Lung (tissue), 12 donors: Measurements from ENCODE around the gene C16orf89. TPM values are rescaled to one million over a fixed set of nuclear protein-coding genes. Genes with fewer than 3 reads are reported as not detected.

Experiments
- ATAC-seq: fragments of 200-7000 bp; cut with Tn5 transposase; one replicate; pipeline ENCODE4 v1.9.1; 2020; ENCODE audit warnings: moderate number of reproducible peaks; ENCODE audit not compliant: insufficient read depth, low FRiP score
- DNase-seq, 3 donors: peaks; one replicate each; pipeline ENCODE4 v3.0.0-alpha.2; 2013 to 2017
- H3K27ac ChIP-seq, 2 donors: one replicate each; pipeline ENCODE4 v1.5.1; 2013; ENCODE audit warnings: mild to moderate bottlenecking in 2 of 2, moderate library complexity in 2 of 2, control low read depth in 1 of 2, inconsistent platforms in 1 of 2, low read depth in 1 of 2, low read length in 1 of 2
- H3K27me3 ChIP-seq, 3 donors: one replicate each; pipeline ENCODE4 v1.5.1; 2013; ENCODE audit warnings: low read length in 2 of 3; ENCODE audit not compliant: control insufficient read depth in 3 of 3, insufficient read depth in 3 of 3
- H3K36me3 ChIP-seq, 4 donors: one replicate each; pipeline ENCODE4 v1.5.1; 2013; ENCODE audit warnings: low read length in 4 of 4, mild to moderate bottlenecking in 1 of 4, moderate library complexity in 1 of 4; ENCODE audit not compliant: control insufficient read depth in 4 of 4, insufficient read depth in 4 of 4
- H3K4me1 ChIP-seq, 5 donors: one replicate each; pipeline ENCODE4 v1.5.1; 2013; ENCODE audit warnings: low read length in 5 of 5, mild to moderate bottlenecking in 2 of 5, moderate library complexity in 1 of 5; ENCODE audit not compliant: control insufficient read depth in 5 of 5, insufficient read depth in 5 of 5
- H3K4me3 ChIP-seq: one replicate; pipeline ENCODE4 v1.5.1; 2013; ENCODE audit warnings: mild to moderate bottlenecking, control low read depth, moderate library complexity
- H3K9ac ChIP-seq, 2 donors: one replicate each; pipeline ENCODE4 v1.5.1; 2013; ENCODE audit warnings: low read length in 2 of 2, control low read depth in 1 of 2; ENCODE audit not compliant: insufficient read depth in 1 of 2
- H3K9me3 ChIP-seq, 4 donors: one replicate each; pipeline ENCODE4 v1.5.1; 2013; ENCODE audit warnings: low read length in 3 of 4, mild to moderate bottlenecking in 1 of 4, moderate library complexity in 1 of 4; ENCODE audit not compliant: control insufficient read depth in 4 of 4, insufficient read depth in 3 of 4
- WGBS, 2 donors: extraction: QIAGEN DNeasy Blood & Tissue Kit; methylation state at CpG; one replicate each; pipeline ENCODE4 v1.1.7; 2013; 5-methylcytosine and 5-hydroxymethylcytosine counted together
- polyA plus RNA-seq, 2 donors: library from polyadenylated mRNA; stranded (reverse); fragments of 200-250 nt; gene quantifications; one replicate each; pipeline ENCODE4 v1.2.1, GENCODE V29; 2013
- total RNA-seq, 2 donors: library from RNA; depleted of rRNA in 1 of 2; stranded (reverse); fragments of >200 nt in 1 of 2; gene quantifications; one replicate each; pipeline ENCODE4 v1.2.1, GENCODE V29; 2014 to 2021
- TF ChIP-seq, protein P1 (sequence below): IDR thresholded peaks from 2 replicates; pipeline ENCODE4 v1.5.1; 2012; ENCODE audit warnings: mild to moderate bottlenecking; ENCODE audit errors: control extremely low read depth, extremely low read depth
- donor health status: control.
- donor health status: control.
- donor health status: Bipolar disorder and iron deficiency.
- donor health status: healthy.
- donor health status: DM: yes; HTN: yes; CAD: no.

The C16orf89 gene
- total and polyA plus RNA-seq, 4 donors: 39.2 to 356 (median 97.2) TPM

GRCh38 chr16:5017678-5017969, 48.1 kb downstream of the C16orf89 start:
- 91 to 94% methylated on average over 5 of the region's 5 CpGs for WGBS, 2 donors
- no peak for ATAC-seq
- no peaks in the 10 kb centered on the region for H3K4me1 ChIP-seq

GRCh38 chr16:5016967-5017677, 48.6 kb downstream of the C16orf89 start:
- Histone ChIP-seq H3K9me3 (no peaks in the 10 kb centered on the region), H3K4me1 (no peaks in the 10 kb centered on the region), H3K27me3 (no peaks in the 10 kb centered on the region), H3K9ac (no peak overlapping the region), H3K36me3 (no peaks in the 10 kb centered on the region), H3K4me3 (no peak overlapping the region), H3K27ac (no peak overlapping the region)
- ATAC-seq (no peak), DNase-seq (no peak)
- WGBS, 2 donors: 66 to 76% methylated on average over 6 of the region's 6 CpGs
- TF ChIP-seq, protein P1, sequence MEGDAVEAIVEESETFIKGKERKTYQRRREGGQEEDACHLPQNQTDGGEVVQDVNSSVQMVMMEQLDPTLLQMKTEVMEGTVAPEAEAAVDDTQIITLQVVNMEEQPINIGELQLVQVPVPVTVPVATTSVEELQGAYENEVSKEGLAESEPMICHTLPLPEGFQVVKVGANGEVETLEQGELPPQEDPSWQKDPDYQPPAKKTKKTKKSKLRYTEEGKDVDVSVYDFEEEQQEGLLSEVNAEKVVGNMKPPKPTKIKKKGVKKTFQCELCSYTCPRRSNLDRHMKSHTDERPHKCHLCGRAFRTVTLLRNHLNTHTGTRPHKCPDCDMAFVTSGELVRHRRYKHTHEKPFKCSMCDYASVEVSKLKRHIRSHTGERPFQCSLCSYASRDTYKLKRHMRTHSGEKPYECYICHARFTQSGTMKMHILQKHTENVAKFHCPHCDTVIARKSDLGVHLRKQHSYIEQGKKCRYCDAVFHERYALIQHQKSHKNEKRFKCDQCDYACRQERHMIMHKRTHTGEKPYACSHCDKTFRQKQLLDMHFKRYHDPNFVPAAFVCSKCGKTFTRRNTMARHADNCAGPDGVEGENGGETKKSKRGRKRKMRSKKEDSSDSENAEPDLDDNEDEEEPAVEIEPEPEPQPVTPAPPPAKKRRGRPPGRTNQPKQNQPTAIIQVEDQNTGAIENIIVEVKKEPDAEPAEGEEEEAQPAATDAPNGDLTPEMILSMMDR: no peak

More at GRCh38 chr16:5017678-5017969, 48.1 kb downstream of the C16orf89 start:
- Histone ChIP-seq H3K36me3 (no peaks in the 10 kb centered on the region), H3K9me3 (no peaks in the 10 kb centered on the region), H3K27ac (no peak overlapping the region), H3K4me3 (no peak overlapping the region), H3K27me3 (no peaks in the 10 kb centered on the region), H3K9ac (no peak overlapping the region)
- TF ChIP-seq, protein P1: no peak
- no peak for DNase-seq

DNA sequence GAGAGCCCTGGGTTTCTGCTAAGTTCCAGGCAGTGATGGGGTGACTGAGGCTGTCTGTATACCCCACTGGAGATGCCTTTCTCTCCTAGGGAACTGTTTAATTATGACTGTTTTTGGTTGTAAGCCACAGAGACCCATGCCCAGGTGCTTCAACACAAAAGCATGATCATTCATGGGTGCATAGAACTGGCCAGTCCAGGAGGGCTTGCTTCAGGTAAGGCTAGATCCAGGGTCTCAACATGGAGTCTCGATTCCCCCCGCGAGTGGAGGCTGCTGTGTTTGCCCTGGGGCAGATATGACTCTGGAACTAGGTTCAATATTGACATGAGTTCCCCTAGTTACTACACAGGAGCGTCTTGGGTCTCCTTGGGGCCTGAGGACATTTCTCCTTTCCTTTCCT, 49.9 kb downstream of the C16orf89 start:
- H3K4me1 ChIP-seq: no peaks in the 10 kb centered on the region
- DNase-seq (no peak), ATAC-seq (no peak)
- no peaks in the 10 kb centered on the region for H3K27me3 ChIP-seq
- no peak overlapping the region for H3K27ac ChIP-seq
- H3K36me3 ChIP-seq: no peaks in the 10 kb centered on the region
- H3K4me3 ChIP-seq: no peak overlapping the region
- WGBS, 2 donors: 83 to 88% methylated on average over 4 of the region's 4 CpGs
- TF ChIP-seq, protein P1: no peak
- no peak overlapping the region for H3K9ac ChIP-seq
- no peaks in the 10 kb centered on the region for H3K9me3 ChIP-seq

DNA sequence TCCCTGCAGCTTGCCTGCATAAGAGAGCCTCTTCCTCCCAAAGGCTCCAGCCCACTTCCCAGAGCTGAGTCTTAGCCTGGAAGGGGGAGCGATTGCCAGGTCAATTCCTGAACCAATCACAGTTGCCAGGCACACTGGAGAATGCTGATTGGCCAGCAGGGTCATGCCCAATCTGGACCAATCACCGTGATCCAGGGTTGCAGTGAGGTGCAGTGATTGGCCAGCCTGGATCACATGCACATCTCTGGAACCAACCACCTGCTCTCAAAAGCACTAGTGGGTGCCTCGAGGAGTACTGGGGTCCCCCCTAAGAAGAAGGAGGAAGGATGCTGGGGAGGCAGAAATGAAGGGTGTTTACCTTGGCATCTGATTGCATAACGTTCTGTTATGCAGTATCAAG, 50.4 kb downstream of the C16orf89 start:
- no peaks in the 10 kb centered on the region for H3K36me3 ChIP-seq
- H3K27ac ChIP-seq: no peak overlapping the region
- H3K4me1 ChIP-seq: no peaks in the 10 kb centered on the region
- H3K9me3 ChIP-seq: no peaks in the 10 kb centered on the region
- 58 to 71% methylated on average over 4 of the region's 4 CpGs for WGBS, 2 donors
- no peak overlapping the region for H3K9ac ChIP-seq
- ATAC-seq (no peak), DNase-seq (no peak)
- TF ChIP-seq, protein P1: no peak
- no peak overlapping the region for H3K4me3 ChIP-seq
- no peaks in the 10 kb centered on the region for H3K27me3 ChIP-seq
